Hematopoietic multipotent progenitor cell treated with erythropoietin and hydrocortisone succinate and interleukin-3 and kit ligand, for 6 days (in vitro differentiated cells): ENCODE measurements around the gene ANKRD42.
A peak's percentile ranks its signal among the peaks of the same experiment; 100 is the strongest.
"Not testable (repeated sequence)": the region's sequence is repeated elsewhere in the genome, so short reads cannot be mapped to it uniquely, and the experiment has no call there.

Experiments used
- DNase-seq: peaks from one replicate; pipeline ENCODE4 v3.0.0-alpha.2; 2015

ANKRD42 gene

GRCh38 chr11:83249445-83249844, 55.9 kb downstream of the ANKRD42 start:
- DNase-seq, result no peak

DNA sequence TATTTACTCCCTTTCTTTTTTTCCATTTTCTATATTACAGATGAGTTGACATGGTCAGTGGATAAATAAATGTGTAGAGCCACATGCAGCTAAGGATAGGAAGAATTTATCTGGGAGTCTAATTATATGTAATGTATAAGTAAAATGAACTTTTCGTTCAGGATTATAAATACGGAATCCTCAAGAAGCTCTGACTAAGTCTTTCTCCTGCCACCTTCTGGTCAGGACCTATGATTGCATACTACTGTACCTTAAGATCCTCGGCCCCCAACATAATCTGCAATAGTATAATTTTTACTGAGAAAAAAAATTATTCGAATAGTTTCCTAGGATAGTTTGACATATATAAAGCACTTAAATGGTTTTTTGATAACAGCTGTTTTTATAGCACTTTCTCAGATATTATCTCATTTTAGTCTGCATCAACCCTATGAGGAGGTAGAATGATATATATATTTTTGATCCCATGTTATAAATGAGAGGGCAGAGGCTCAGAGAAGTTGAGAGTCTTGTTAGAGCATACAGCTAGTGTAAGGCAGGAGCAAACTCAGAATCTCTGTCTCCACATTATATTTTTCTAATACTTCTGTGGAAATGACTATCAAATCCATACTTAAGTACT, 56.6 kb downstream of the ANKRD42 start:
- DNase-seq, result peak; percentile 81

GRCh38 chr11:83252266-83252665, 58.8 kb downstream of the ANKRD42 start:
- DNase-seq, result no peak

GRCh38 chr11:83252941-83253340, 59.4 kb downstream of the ANKRD42 start:
- DNase-seq, result no peak

DNA sequence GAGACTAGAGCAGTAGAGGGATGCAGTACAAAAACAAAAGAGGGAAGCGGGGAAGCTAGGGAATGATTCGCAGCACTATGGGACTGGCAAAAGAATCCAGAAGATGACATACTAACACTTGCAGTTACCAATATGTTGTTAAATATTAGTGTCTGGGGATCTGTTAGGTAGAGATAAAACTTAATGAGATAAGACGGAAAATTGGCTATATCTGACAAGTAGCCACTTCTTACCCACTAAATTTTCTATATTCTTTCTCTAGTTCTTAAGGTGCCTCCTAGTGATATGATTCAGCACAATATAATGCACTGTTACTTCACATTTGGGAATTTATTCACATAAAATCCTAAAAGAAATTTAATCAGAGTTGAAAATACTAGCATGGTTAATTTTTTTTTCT, 61.9 kb downstream of the ANKRD42 start:
- DNase-seq, result peak; percentile 55

DNA sequence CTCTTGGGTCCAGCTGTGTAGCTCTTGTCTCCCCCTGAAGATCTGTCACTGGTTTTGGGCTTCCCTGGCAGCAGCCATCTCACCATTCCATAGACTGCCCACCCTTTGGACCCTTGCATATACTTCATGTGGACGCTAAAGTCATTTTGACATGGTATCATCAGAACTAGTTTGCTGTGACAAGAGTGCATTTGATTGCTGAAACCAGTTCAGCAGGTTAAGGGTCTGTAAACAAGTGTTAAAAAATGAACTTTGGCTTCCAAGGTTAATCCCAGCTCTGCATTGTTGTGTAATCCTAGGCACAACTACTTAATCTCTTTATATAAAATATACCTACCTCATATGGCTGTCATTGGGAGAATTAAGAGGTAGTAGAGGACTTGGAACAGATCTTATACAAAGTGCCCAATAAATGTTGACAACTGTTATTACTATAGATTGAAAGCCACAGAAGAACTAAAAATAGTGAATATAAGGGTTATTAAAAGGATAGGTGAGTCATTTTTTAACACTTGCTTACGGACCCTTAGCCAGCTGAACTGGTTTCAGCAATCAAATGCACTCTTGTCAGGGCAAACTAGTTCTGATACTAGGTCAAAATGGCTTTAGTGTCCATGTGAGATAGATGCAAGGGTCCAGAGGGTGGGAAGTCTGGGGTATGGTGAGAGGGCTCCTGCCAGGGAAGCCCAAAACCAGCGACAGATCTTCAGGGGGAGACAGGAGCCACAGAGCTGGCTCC, 63.3 kb downstream of the ANKRD42 start:
- DNase-seq, result no peak

DNA sequence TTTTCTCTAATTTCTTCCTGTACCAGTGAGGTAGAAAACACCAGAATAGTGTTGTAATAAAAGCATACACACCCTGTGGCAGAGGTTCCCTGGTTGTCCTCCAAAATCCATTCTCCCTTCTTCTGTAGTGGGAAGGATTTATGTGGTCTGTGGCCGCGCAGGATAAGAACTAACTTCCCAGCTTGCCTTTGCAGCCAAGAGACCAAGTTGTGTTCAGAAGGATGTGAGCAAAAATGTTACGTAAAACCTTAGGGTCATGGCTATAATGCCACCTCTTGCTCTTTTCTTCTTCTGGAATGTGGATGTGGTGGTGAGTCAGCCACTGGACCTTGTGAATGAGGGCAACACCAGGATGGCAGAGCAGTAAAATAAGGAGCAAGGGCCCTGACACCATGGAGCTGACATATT, 64.3 kb downstream of the ANKRD42 start:
- DNase-seq, result no peak

DNA sequence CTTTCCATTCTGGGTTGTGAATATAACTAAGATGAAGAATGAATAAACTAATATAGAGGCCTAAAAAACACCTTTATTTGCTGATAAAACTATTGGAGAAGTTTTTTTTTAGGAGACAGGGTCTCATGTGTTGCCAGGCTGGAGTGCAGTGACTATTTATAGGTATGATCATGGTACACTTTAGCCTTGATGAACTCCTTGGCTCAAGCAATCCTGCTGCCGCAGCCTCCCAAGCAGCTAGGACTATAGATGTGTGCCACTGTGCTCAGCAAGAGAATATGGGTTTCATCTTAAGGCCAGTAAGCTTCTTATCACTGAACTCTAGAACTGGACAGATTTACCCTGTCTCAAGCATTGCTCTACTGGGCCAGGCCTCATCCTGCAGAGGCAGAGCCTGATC, 66.0 kb downstream of the ANKRD42 start:
- DNase-seq, result no peak

- DNase-seq, result no peak
These were observed 71.8 kb downstream of the ANKRD42 start for GRCh38 chr11:83265331-83265730.

DNA sequence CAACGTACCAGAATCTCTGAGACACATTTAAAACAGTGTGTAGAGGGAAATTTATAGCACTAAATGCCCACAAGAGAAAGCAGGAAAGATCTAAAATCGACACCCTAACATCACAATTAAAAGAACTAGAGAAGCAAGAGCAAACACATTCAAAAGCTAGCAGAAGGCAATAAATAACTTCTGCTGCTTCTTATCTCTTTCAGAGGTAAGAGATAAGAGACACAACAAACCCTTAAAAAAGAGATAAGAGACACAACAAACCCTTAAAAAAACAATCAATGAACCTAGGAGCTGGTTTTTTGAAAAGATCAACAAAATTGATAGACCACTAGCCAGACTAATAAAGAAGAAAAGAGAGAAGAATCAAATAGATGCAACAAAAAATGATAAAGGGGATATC, 75.6 kb downstream of the ANKRD42 start:
- not testable (repeated sequence) for DNase-seq

- not testable (repeated sequence) for DNase-seq
These were observed 78.2 kb downstream of the ANKRD42 start for GRCh38 chr11:83271734-83272133.

DNA sequence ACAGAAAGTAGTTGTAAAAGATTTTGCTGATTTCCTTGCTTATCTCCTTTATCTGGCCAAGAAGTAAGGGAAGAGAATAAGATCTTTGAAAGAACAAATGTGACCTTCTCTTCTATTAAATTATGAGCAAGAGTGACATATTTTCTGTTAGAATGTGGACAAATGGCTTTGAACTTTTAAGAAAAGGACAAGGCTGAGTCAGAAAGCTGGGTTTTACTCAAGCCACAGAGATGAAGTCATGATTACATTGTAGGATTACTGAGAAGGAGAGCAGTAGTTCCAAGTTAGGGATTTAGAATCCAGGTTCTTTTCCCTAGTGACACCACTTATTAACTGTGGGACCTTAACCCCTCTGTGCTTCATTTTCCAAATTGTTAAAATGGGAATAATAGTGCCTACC, 79.1 kb downstream of the ANKRD42 start:
- DNase-seq, result no peak

DNA sequence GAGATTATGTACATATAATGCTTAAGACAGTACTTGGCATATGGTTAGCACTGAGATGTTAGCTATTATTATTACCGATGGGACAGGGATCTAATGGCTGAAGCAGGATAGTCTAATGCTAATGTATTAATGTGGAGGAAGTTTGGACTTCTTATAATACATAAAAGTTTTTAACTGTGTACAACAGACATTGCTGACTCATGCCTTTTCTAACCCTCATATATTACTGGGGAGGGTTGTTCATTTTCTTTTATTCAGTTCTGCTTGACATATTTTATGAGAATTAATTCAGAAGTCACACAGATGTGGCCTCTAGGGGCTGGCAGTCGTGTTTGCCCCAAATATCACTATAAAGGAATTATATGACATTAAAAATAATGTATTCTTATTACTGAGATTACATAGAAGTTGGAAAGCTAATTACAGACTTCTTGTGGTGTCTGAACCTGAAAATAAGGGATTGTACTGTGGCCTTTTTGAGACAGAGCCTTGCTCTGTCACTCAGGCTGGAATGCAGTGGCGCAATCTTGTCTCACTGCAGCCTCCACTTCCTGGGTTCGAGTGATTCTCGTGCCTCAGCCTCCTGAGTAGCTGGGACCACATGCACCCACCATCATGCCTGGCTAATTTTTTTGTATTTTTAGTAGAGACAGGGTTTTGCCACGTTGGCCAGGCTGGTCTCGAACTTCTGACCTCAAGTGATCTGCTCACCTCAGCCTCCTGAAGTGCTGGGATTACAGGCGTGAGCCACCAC, 82.6 kb downstream of the ANKRD42 start:
- no peak for DNase-seq

GRCh38 chr11:83278351-83278750, 84.8 kb downstream of the ANKRD42 start:
- no peak for DNase-seq

DNA sequence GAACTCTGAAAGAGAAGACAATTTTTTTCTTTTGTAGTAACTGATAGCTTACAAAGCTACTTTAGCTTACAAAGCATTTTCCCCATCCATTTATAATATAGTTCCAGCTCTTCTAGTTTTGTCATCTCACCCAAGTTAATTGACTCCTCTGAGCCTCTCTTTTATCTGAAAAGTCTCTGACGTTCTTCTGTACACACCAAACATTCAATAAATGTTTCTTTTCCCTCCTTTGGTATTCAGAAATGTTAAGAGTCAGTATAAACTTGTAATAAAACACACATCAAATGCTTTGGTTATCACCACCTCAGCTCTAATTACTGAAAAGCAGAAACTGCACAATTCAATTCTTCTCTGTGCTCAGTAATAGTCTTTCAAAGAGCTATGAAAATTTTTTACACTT, 86.7 kb downstream of the ANKRD42 start:
- no peak for DNase-seq

- DNase-seq, result no peak
These were observed 88.7 kb downstream of the ANKRD42 start for GRCh38 chr11:83282084-83282716.

- DNase-seq, result no peak
These were observed 91.1 kb downstream of the ANKRD42 start for GRCh38 chr11:83284501-83285150.

- DNase-seq, result peak; percentile 13
These were observed 91.7 kb downstream of the ANKRD42 start for GRCh38 chr11:83285151-83285770.

- DNase-seq, result peak; percentile 99
These were observed 92.4 kb downstream of the ANKRD42 start, which contains the start of gene CCDC90B for GRCh38 chr11:83285771-83286528. Gene CCDC90B (minus strand): TSS chr11:83286367. CDS start chr11:83285972, 395 bp downstream.

- no peak for DNase-seq
These were observed 94.1 kb downstream of the ANKRD42 start for GRCh38 chr11:83287631-83288030.

- peak; percentile 86 for DNase-seq
These were observed 99.4 kb downstream of the ANKRD42 start for GRCh38 chr11:83292709-83293456.
